ENCODE data around the gene CYP46A1. TPM values are rescaled to one million over a fixed set of nuclear protein-coding genes. Genes with fewer than 3 reads are reported as not detected.

CYP46A1 gene
- total and polyA plus RNA-seq, 2 donors = 0.14 to 0.62 TPM

GRCh38 chr14:99670361-99671234 lies 13.5 kb upstream of the CYP46A1 start:
- Histone ChIP-seq H3K36me3 (ENCODE audit: control insufficient read depth in 2 of 2, insufficient read depth in 2 of 2, low read length in 1 of 2) (no peaks in the 10 kb centered on the region), H3K27ac (ENCODE audit: low read depth in 1 of 2, low read length in 1 of 2) (no peak overlapping the region), H3K4me3 (ENCODE audit: low read length in 2 of 2) (no peak overlapping the region), H3K4me1 (ENCODE audit: control insufficient read depth in 2 of 2, insufficient read depth in 2 of 2, low read length in 2 of 2) (no peaks in the 10 kb centered on the region), H3K27me3 (ENCODE audit: control insufficient read depth in 2 of 2, insufficient read depth in 1 of 2, low read length in 1 of 2) (peaks cover 9 to 24% of the 10 kb centered on the region in 2 donors), H3K9me3 (ENCODE audit: control insufficient read depth in 2 of 2, insufficient read depth in 1 of 2, low read length in 1 of 2) (peaks cover 0 to 1% of the 10 kb centered on the region in 2 donors)
- DNase-seq (ENCODE audit: low read depth in 6 of 9, low spot score in 9 of 9) = no peak
- WGBS = 91% methylated on average over 14 of the region's 14 CpGs

GRCh38 chr14:99671235-99672224 lies 12.6 kb upstream of the CYP46A1 start:
- no peak overlapping the region for H3K27ac ChIP-seq (ENCODE audit: low read depth in 1 of 2, low read length in 1 of 2)
- peaks cover 9 to 33% of the 10 kb centered on the region in 2 donors for H3K27me3 ChIP-seq (ENCODE audit: control insufficient read depth in 2 of 2, insufficient read depth in 1 of 2, low read length in 1 of 2)
- peaks cover 0 to 4% of the 10 kb centered on the region in 2 donors for H3K9me3 ChIP-seq (ENCODE audit: control insufficient read depth in 2 of 2, insufficient read depth in 1 of 2, low read length in 1 of 2)
- H3K4me3 ChIP-seq (ENCODE audit: low read length in 2 of 2) = no peak overlapping the region
- no peak for DNase-seq (ENCODE audit: low read depth in 6 of 9, low spot score in 9 of 9)
- WGBS = 85% methylated on average over 20 of the region's 20 CpGs
- H3K36me3 ChIP-seq (ENCODE audit: control insufficient read depth in 2 of 2, insufficient read depth in 2 of 2, low read length in 1 of 2) = no peaks in the 10 kb centered on the region
- H3K4me1 ChIP-seq (ENCODE audit: control insufficient read depth in 2 of 2, insufficient read depth in 2 of 2, low read length in 2 of 2) = no peaks in the 10 kb centered on the region

GRCh38 chr14:99672506-99673304 lies 11.4 kb upstream of the CYP46A1 start:
- H3K27ac ChIP-seq (ENCODE audit: low read depth in 1 of 2, low read length in 1 of 2) = no peak overlapping the region
- DNase-seq (ENCODE audit: low read depth in 6 of 9, low spot score in 9 of 9) = peak in 1 of 9 donors; percentile 33
- WGBS = 86% methylated on average over 11 of the region's 11 CpGs
- H3K36me3 ChIP-seq (ENCODE audit: control insufficient read depth in 2 of 2, insufficient read depth in 2 of 2, low read length in 1 of 2) = no peaks in the 10 kb centered on the region
- H3K4me3 ChIP-seq (ENCODE audit: low read length in 2 of 2) = no peak overlapping the region
- H3K4me1 ChIP-seq (ENCODE audit: control insufficient read depth in 2 of 2, insufficient read depth in 2 of 2, low read length in 2 of 2) = no peaks in the 10 kb centered on the region
- H3K27me3 ChIP-seq (ENCODE audit: control insufficient read depth in 2 of 2, insufficient read depth in 1 of 2, low read length in 1 of 2) = peaks cover 9 to 40% of the 10 kb centered on the region in 2 donors
- H3K9me3 ChIP-seq (ENCODE audit: control insufficient read depth in 2 of 2, insufficient read depth in 1 of 2, low read length in 1 of 2) = peaks cover 0 to 10% of the 10 kb centered on the region in 2 donors

GRCh38 chr14:99673305-99674063 lies 10.6 kb upstream of the CYP46A1 start:
- Histone ChIP-seq H3K4me3 (ENCODE audit: low read length in 2 of 2) (no peak overlapping the region), H3K27me3 (ENCODE audit: control insufficient read depth in 2 of 2, insufficient read depth in 1 of 2, low read length in 1 of 2) (peaks cover 9 to 41% of the 10 kb centered on the region in 2 donors), H3K9me3 (ENCODE audit: control insufficient read depth in 2 of 2, insufficient read depth in 1 of 2, low read length in 1 of 2) (peaks cover 3 to 16% of the 10 kb centered on the region in 2 donors), H3K4me1 (ENCODE audit: control insufficient read depth in 2 of 2, insufficient read depth in 2 of 2, low read length in 2 of 2) (no peaks in the 10 kb centered on the region), H3K27ac (ENCODE audit: low read depth in 1 of 2, low read length in 1 of 2) (no peak overlapping the region), H3K36me3 (ENCODE audit: control insufficient read depth in 2 of 2, insufficient read depth in 2 of 2, low read length in 1 of 2) (no peaks in the 10 kb centered on the region)
- WGBS = 94% methylated on average over 8 of the region's 8 CpGs
- DNase-seq (ENCODE audit: low read depth in 6 of 9, low spot score in 9 of 9) = no peak

GRCh38 chr14:99674064-99674650 lies 9.9 kb upstream of the CYP46A1 start:
- Histone ChIP-seq H3K27me3 (ENCODE audit: control insufficient read depth in 2 of 2, insufficient read depth in 1 of 2, low read length in 1 of 2) (peaks cover 9 to 41% of the 10 kb centered on the region in 2 donors), H3K4me3 (ENCODE audit: low read length in 2 of 2) (no peak overlapping the region), H3K4me1 (ENCODE audit: control insufficient read depth in 2 of 2, insufficient read depth in 2 of 2, low read length in 2 of 2) (no peaks in the 10 kb centered on the region), H3K36me3 (ENCODE audit: control insufficient read depth in 2 of 2, insufficient read depth in 2 of 2, low read length in 1 of 2) (no peaks in the 10 kb centered on the region), H3K27ac (ENCODE audit: low read depth in 1 of 2, low read length in 1 of 2) (no peak overlapping the region), H3K9me3 (ENCODE audit: control insufficient read depth in 2 of 2, insufficient read depth in 1 of 2, low read length in 1 of 2) (peaks cover 3 to 19% of the 10 kb centered on the region in 2 donors)
- 98% methylated on average over 9 of the region's 9 CpGs for WGBS
- DNase-seq (ENCODE audit: low read depth in 6 of 9, low spot score in 9 of 9) = no peak

- 56% methylated on average over 60 of the region's 60 CpGs for WGBS
- Histone ChIP-seq H3K4me1 (ENCODE audit: control insufficient read depth in 2 of 2, insufficient read depth in 2 of 2, low read length in 2 of 2) (no peaks in the 10 kb centered on the region), H3K36me3 (ENCODE audit: control insufficient read depth in 2 of 2, insufficient read depth in 2 of 2, low read length in 1 of 2) (no peaks in the 10 kb centered on the region), H3K27ac (ENCODE audit: low read depth in 1 of 2, low read length in 1 of 2) (no peak overlapping the region), H3K27me3 (ENCODE audit: control insufficient read depth in 2 of 2, insufficient read depth in 1 of 2, low read length in 1 of 2) (peaks cover 9 to 43% of the 10 kb centered on the region in 2 donors), H3K9me3 (ENCODE audit: control insufficient read depth in 2 of 2, insufficient read depth in 1 of 2, low read length in 1 of 2) (peaks cover 3 to 22% of the 10 kb centered on the region in 2 donors), H3K4me3 (ENCODE audit: low read length in 2 of 2) (no peak overlapping the region)
- DNase-seq (ENCODE audit: low read depth in 6 of 9, low spot score in 9 of 9) = no peak
Measured at GRCh38 chr14:99674776-99675381, 9.2 kb upstream of the CYP46A1 start.

- DNase-seq (ENCODE audit: low read depth in 6 of 9, low spot score in 9 of 9) = no peak
- Histone ChIP-seq H3K4me1 (ENCODE audit: control insufficient read depth in 2 of 2, insufficient read depth in 2 of 2, low read length in 2 of 2) (no peaks in the 10 kb centered on the region), H3K4me3 (ENCODE audit: low read length in 2 of 2) (no peak overlapping the region), H3K27ac (ENCODE audit: low read depth in 1 of 2, low read length in 1 of 2) (no peak overlapping the region), H3K27me3 (ENCODE audit: control insufficient read depth in 2 of 2, insufficient read depth in 1 of 2, low read length in 1 of 2) (peaks cover 9 to 43% of the 10 kb centered on the region in 2 donors), H3K9me3 (ENCODE audit: control insufficient read depth in 2 of 2, insufficient read depth in 1 of 2, low read length in 1 of 2) (peaks cover 3 to 22% of the 10 kb centered on the region in 2 donors), H3K36me3 (ENCODE audit: control insufficient read depth in 2 of 2, insufficient read depth in 2 of 2, low read length in 1 of 2) (no peaks in the 10 kb centered on the region)
- 52% methylated on average over 42 of the region's 42 CpGs for WGBS
Measured at GRCh38 chr14:99675382-99675835, 8.7 kb upstream of the CYP46A1 start.

Data from thymus (tissue), 11 donors.